ENCODE results near the gene MAP7.

DNA sequence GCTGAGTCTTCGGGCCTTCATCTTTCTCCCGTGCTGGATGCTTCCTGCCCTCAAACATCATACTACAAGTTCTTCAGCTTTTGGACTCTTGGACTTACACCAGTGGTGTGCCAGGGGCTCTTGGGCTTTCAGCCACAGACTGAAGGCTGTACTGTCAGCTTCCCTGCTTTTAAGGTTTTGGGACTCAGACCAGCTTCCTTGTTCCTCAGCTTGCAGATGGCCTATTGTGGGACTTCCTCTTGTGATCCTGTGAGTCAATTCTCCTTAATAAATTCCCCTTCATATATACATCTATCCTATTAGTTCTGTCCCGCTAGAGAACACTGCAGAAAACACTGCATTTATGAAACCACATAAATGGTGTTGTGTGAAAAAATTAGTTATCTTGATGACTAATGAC, 246.7 kb downstream of the MAP7 start:
- TF ChIP-seq POLR2A (IDR thresholded peaks at IDR 0.05; ENCODE audit: low read depth, low read length), result no peak
- no peak for TF ChIP-seq POLR2AphosphoS5 (IDR thresholded peaks at IDR 0.05; ENCODE audit: low read depth, low read length)

Data from GM12892 (cell line).